K562 (cell line): Measurements from ENCODE around the gene TRAK1. TPM values are rescaled to one million over a fixed set of nuclear protein-coding genes. Genes with fewer than 3 reads are reported as not detected.

Experiments
- ATAC-seq: fragments of 200-7000 bp; cut with Tn5 transposase; 3 replicates; pipeline ENCODE4 v1.9.1; 2020; ENCODE audit warnings: moderate library complexity
- BruUV-seq: library from RNA; stranded (reverse); fragments of 400-500 nt; replicated peaks from 2 replicates; lab custom pipeline; 2021; lab: Mats Ljungman, UMichigan
- CTCF ChIA-PET: fragments of 300-600 bp; formaldehyde crosslinking; extraction: SDS; loops from one replicate; lab custom pipeline; 2021; ENCODE audit warnings: low intra/inter-chr PET ratio; lab: Yijun Ruan, JAX
- POLR2A ChIA-PET: fragments of 300-600, 350-650 bp; sonication (Branson Sonifier 250); formaldehyde crosslinking; extraction: SDS; loops from one replicate; lab custom pipeline; 2021; ENCODE audit warnings: antibody characterized with exemption, inconsistent platforms; lab: Yijun Ruan, JAX
- DNase-seq, 4 experiments: peaks; one replicate each; pipeline versions ENCODE4 v3.0.0 to v3.0.0-alpha.2; 2011 to 2018; ENCODE audit warnings: low spot score in 3 of 4, mixed read lengths in 3 of 4; ENCODE audit errors: extremely low read depth in 1 of 4
- FAIRE-seq: peaks from 2 replicates; lab custom pipeline; 2011; peaks lifted over from hg19 to GRCh38; lab: Jason Lieb, UNC
- H2AFZ ChIP-seq: 2 replicates; pipeline ENCODE4 v1.6.0; 2011; ENCODE audit warnings: low read depth, low read length, control low read depth, inconsistent platforms
- H3K27ac ChIP-seq: fragments of 200-600 bp; 3 replicates; pipeline ENCODE4 v1.8.0; 2011; ENCODE audit warnings: low read depth, mild to moderate bottlenecking, control low read depth, inconsistent platforms, low read length, moderate library complexity, mixed read lengths; ENCODE audit errors: extremely low read depth
- H3K27me3 ChIP-seq, 2 experiments: fragments of 300-600 bp in 1 of 2; 2 replicates in 1 of 2; 3 replicates in 1 of 2; pipeline versions ENCODE4 v1.6.0 to v1.8.0; 2011; ENCODE audit warnings: inconsistent platforms in 2 of 2, low read length in 2 of 2, mild to moderate bottlenecking in 1 of 2, mixed read lengths in 1 of 2, moderate library complexity in 1 of 2; ENCODE audit not compliant: control insufficient read depth in 2 of 2, insufficient read depth in 2 of 2
- H3K36me3 ChIP-seq: fragments of 300-600 bp; 3 replicates; pipeline ENCODE4 v1.8.0; 2011; ENCODE audit warnings: mild to moderate bottlenecking, low read length, inconsistent platforms; ENCODE audit not compliant: control insufficient read depth, insufficient read depth
- H3K4me1 ChIP-seq, 2 experiments: fragments of 200-600 bp in 1 of 2; replicated peaks in 1 of 2; 2 replicates in 1 of 2; 3 replicates in 1 of 2; pipeline versions ENCODE4 v1.5.1 to v1.8.0; 2011; ENCODE audit warnings: inconsistent platforms in 2 of 2, low read length in 2 of 2, mild to moderate bottlenecking in 1 of 2, mixed read lengths in 1 of 2, moderate library complexity in 1 of 2; ENCODE audit not compliant: control insufficient read depth in 2 of 2, insufficient read depth in 2 of 2
- H3K4me2 ChIP-seq: 2 replicates; pipeline ENCODE4 v1.6.1; 2011; ENCODE audit warnings: low read length, control low read depth, inconsistent platforms, mixed read lengths; ENCODE audit not compliant: insufficient read depth
- H3K4me3 ChIP-seq: fragments of 200-600 bp; sonication (generic), shearing (Covaris generic); 2 replicates; pipeline ENCODE4 v1.5.1; 2016; ENCODE audit warnings: control low read depth, inconsistent platforms
- H3K79me2 ChIP-seq: fragments of 200-600 bp; 3 replicates; pipeline ENCODE4 v1.8.0; 2011; ENCODE audit warnings: low read length, inconsistent platforms; ENCODE audit not compliant: control insufficient read depth, insufficient read depth
- H3K9ac ChIP-seq, 2 experiments: 2 replicates each; pipeline versions ENCODE4 v1.6.0 to v1.6.1; 2011; ENCODE audit warnings: low read depth in 2 of 2, low read length in 2 of 2, control low read depth in 1 of 2, inconsistent platforms in 1 of 2, mild to moderate bottlenecking in 1 of 2, mixed read lengths in 1 of 2; ENCODE audit not compliant: insufficient read depth in 1 of 2
- H3K9me1 ChIP-seq: one replicate; pipeline ENCODE4 v1.6.0; 2011; ENCODE audit warnings: inconsistent platforms, mild to moderate bottlenecking, low read length, moderate library complexity; ENCODE audit not compliant: control insufficient read depth, insufficient read depth
- H3K9me3 ChIP-seq: replicated peaks from 2 replicates; pipeline ENCODE4 v1.5.1; 2011; ENCODE audit warnings: low read depth, low read length, inconsistent platforms; ENCODE audit not compliant: control insufficient read depth, insufficient read depth
- H4K20me1 ChIP-seq: replicated peaks from 2 replicates; pipeline ENCODE4 v1.6.1; 2011; ENCODE audit warnings: low read length, inconsistent platforms, mixed read lengths; ENCODE audit not compliant: control insufficient read depth, insufficient read depth
- CREB3 ChIP-seq: fragments of 450-650 bp; conservative IDR thresholded peaks from 2 replicates; pipeline ENCODE4 v1.6.1; 2016; ENCODE audit warnings: missing genetic modification characterization, low read depth, mild to moderate bottlenecking, missing compliant biosample characterization, moderate library complexity
- DNMT1 ChIP-seq: fragments of 450-650 bp; IDR thresholded peaks from 2 replicates; pipeline ENCODE4 v1.6.1; 2016; ENCODE audit warnings: antibody characterized with exemption, mild to moderate bottlenecking
- ESRRB ChIP-seq: fragments of 250-450 bp; sonication (Bioruptor Pico); IDR thresholded peaks from 2 replicates; pipeline ENCODE4 v1.5.0; 2020; ENCODE audit warnings: mild to moderate bottlenecking, moderate library complexity, borderline replicate concordance
- MEF2D ChIP-seq: conservative IDR thresholded peaks from 2 replicates; pipeline ENCODE4 v1.6.1; 2016; ENCODE audit warnings: low read depth, missing genetic modification characterization, missing compliant biosample characterization
- MLLT1 ChIP-seq, 2 experiments: fragments of 450-650 bp; IDR thresholded peaks; 2 replicates each; pipeline ENCODE4 v1.6.1; 2016
- POLR2H ChIP-seq: IDR thresholded peaks from 2 replicates; pipeline ENCODE4 v1.6.1; 2016; ENCODE audit warnings: missing genetic modification characterization, low read depth, mild to moderate bottlenecking, control low read depth, missing compliant biosample characterization, moderate library complexity
- ZFP1 ChIP-seq: fragments of 450-650 bp; formaldehyde crosslinking; IDR thresholded peaks from 2 replicates; pipeline ENCODE4 v1.4.0; 2020; ENCODE audit warnings: mild to moderate bottlenecking, mixed read lengths
- ZNF316 ChIP-seq: fragments of 450-650 bp; IDR thresholded peaks from 2 replicates; pipeline ENCODE4 v1.6.1; 2016
- ZNF436 ChIP-seq: fragments of 250-450, 450-650 bp; sonication (Bioruptor Pico); formaldehyde crosslinking; IDR thresholded peaks from 2 replicates; pipeline ENCODE4 v1.7.0; 2020; ENCODE audit warnings: mild to moderate bottlenecking
- ZNF639 ChIP-seq, 2 experiments: fragments of 200-800 bp in 1 of 2; sonication (Bioruptor generic) in 1 of 2; sonication (generic) in 1 of 2; formaldehyde crosslinking in 1 of 2; IDR thresholded peaks in 1 of 2; conservative IDR thresholded peaks in 1 of 2; 2 replicates each; pipeline versions ENCODE4 v1.5.0 to v1.6.1; 2016 to 2020; ENCODE audit warnings: missing compliant biosample characterization in 1 of 2, missing genetic modification characterization in 1 of 2, missing genetic modification reagents in 1 of 2
- ZSCAN29 ChIP-seq: fragments of 450-650 bp; IDR thresholded peaks from 2 replicates; pipeline ENCODE4 v1.6.1; 2017
- WGBS: fragments of 100-300 bp; shearing (Covaris generic); methylation state at CpG from one replicate; pipeline ENCODE4 v1.1.6; 2016; ENCODE audit warnings: low coverage, mixed read lengths; ENCODE audit not compliant: insufficient coverage; ENCODE audit errors: missing lambda C conversion rate; 5-methylcytosine and 5-hydroxymethylcytosine counted together
- in situ Hi-C: fragments of 300-500 bp; cut with MboI; formaldehyde crosslinking; loops from 4 replicates; pipeline ENCODE4 v1.15.0; 2018; ENCODE audit warnings: inconsistent platforms, mixed read lengths
- intact Hi-C: fragments of 100-400 bp; cut with micrococcal nuclease; formaldehyde crosslinking; loops from 2 replicates; pipeline ENCODE4 v1.14.2; 2022
- polyA plus RNA-seq, 8 experiments: library from polyadenylated mRNA; depleted of rRNA in 4 of 8; stranded (reverse) in 5 of 8; unstranded in 3 of 8; fragments of >200 nt; fragmentation: Nextera tagmentation in 2 of 8; fragmentation: Illumina TruSeq in 1 of 8; extraction: Ambion mirVana in 2 of 8; extraction: Trizol in 1 of 8; gene quantifications; 2 replicates each; pipeline versions ENCODE4 v1.2.1 to v1.2.3, GENCODE V29; 2011 to 2014; ENCODE audit warnings: inconsistent platforms in 1 of 8, missing spikeins in 1 of 8
- total RNA-seq, 7 experiments: library from RNA; depleted of rRNA in 6 of 7; stranded (reverse); fragments of >200 nt in 6 of 7; fragmentation: Illumina TruSeq in 2 of 7; extraction: Trizol in 2 of 7; gene quantifications; 2 replicates each; pipeline versions ENCODE4 v1.2.1 to v1.2.3, GENCODE V29; 2011 to 2021; ENCODE audit warnings: low replicate concordance in 1 of 7
- TF ChIP-seq, protein P1 (sequence below), 2 experiments: IDR thresholded peaks in 1 of 2; conservative IDR thresholded peaks in 1 of 2; 2 replicates each; pipeline ENCODE4 v1.6.1; 2016; ENCODE audit warnings: low read depth in 2 of 2, mild to moderate bottlenecking in 1 of 2, missing compliant biosample characterization in 1 of 2, missing genetic modification characterization in 1 of 2, moderate library complexity in 1 of 2

TRAK1 gene
- total and polyA plus RNA-seq, 9 of the 15 experiments (the other 6 are each of a cell fraction or from before 2014, with no cell fraction given): 5.3 to 28.5 (median 17.5) TPM

- DNase-seq (no peak), ATAC-seq (no peak; the same call in 2 of the 3 replicates), FAIRE-seq (no peak)
- BruUV-seq: no TSS peak
- Histone ChIP-seq H3K36me3 (no peaks in the 10 kb centered on the region), H3K4me2 (no peak overlapping the region), H4K20me1 (peaks cover 10% of the 10 kb centered on the region; the same call in 1 of the 2 replicates), H3K9ac (peak overlapping the region in 1 of 2 experiments; percentile 14; a peak in 1 of 4 replicates), H3K4me1 (peaks cover 4 to 6% of the 10 kb centered on the region in 2 experiments; a peak in 2 of 5 replicates), H3K9me1 (no peaks in the 10 kb centered on the region), H3K27me3 (no peaks in the 10 kb centered on the region), H3K27ac (no peak overlapping the region), H2AFZ (no peak overlapping the region), H3K4me3 (no peak overlapping the region), H3K9me3 (no peaks in the 10 kb centered on the region), H3K79me2 (peaks cover 25% of the 10 kb centered on the region; the same call in 2 of the 3 replicates)
- 55% methylated on average over 16 of the region's 17 CpGs for WGBS
- CTCF ChIA-PET: no interaction called here
- POLR2A ChIA-PET: interaction anchor here (0.7 to 1.3 kb wide), 3 partner anchors 10 to 27 kb away, joined by 3 to 7 read pairs (median 3); no protein-coding TSS in a partner anchor
- intact Hi-C loops: no loop called here
- in situ Hi-C loops: no loop called here
- TF ChIP-seq ESRRB (CRISPR knock-in tag) (no peak), MEF2D (tag) (no peak), DNMT1 (no peak), ZNF316 (peak; percentile 84), ZNF436 (CRISPR knock-in tag) (no peak), MLLT1 (IDR thresholded peaks at IDR 0.05) (no peak), ZNF639 (CRISPR knock-in tag; conservative IDR thresholded peaks at IDR 0.05 in 1 of 2, IDR thresholded peaks at IDR 0.05 in 1 of 2) (no peak), ZFP1 (CRISPR knock-in tag) (no peak), POLR2H (tag) (no peak), ZSCAN29 (no peak), CREB3 (tag) (no peak)
- TF ChIP-seq, protein P1, sequence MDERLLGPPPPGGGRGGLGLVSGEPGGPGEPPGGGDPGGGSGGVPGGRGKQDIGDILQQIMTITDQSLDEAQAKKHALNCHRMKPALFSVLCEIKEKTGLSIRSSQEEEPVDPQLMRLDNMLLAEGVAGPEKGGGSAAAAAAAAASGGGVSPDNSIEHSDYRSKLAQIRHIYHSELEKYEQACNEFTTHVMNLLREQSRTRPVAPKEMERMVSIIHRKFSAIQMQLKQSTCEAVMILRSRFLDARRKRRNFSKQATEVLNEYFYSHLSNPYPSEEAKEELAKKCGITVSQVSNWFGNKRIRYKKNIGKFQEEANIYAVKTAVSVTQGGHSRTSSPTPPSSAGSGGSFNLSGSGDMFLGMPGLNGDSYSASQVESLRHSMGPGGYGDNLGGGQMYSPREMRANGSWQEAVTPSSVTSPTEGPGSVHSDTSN (CRISPR knock-in tag; IDR thresholded peaks at IDR 0.05; ENCODE audit: low read depth): no peak
- TF ChIP-seq, protein P1 (tag; conservative IDR thresholded peaks at IDR 0.05; ENCODE audit: low read depth): 0 out of 2 replicates have a peak, but pooled peaks have one; percentile 9
Measured at GRCh38 chr3:42071904-42072812, 19.0 kb upstream of the TRAK1 start.
